ENCODE results near the gene DOHH.

DNA sequence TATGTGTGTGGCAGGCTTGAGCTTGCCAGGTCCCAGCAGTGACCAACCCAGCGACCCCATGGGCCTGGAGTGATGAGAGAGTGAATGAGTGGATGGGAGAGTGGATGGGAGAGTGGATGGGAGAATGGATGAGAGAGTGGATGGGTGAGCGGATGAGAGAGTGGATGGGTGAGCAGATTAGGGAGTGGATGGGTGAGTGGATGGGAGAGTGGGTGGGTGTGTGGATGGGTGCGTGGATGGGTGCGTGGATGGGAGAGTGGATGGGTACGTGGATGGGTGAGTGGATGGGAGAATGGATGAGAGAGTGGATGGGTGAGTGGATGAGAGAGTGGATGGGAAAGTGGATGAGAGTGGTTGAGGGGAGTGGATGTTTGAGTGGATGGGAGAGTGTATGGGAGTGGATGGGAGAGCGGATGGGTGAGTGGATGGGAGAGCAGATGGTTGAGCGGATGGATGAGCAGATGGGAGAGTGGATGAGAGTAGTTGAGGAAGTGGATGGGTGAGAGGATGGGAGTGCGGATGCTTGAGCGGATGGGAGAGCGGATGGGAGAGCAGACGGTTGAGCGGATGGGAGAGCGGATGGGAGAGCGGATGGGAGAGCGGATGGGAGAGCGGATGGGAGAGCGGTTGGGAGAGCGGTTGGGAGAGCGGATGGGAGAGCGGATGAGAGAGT, 28.2 kb upstream of the DOHH start:
- no peak for TF ChIP-seq ZNF274 (IDR thresholded peaks at IDR 0.05; ENCODE audit: low read depth, low read length)
- TF ChIP-seq YY1 (IDR thresholded peaks at IDR 0.05; ENCODE audit: insufficient read depth, insufficient read length): no peak
- TF ChIP-seq SUZ12 (IDR thresholded peaks at IDR 0.05; ENCODE audit: extremely low read depth, insufficient read depth, insufficient read length): no peak
